Measurements from ENCODE around the gene PTF1A. TPM values are rescaled to one million over a fixed set of nuclear protein-coding genes. Genes with fewer than 3 reads are reported as not detected.

Gene PTF1A
- total RNA-seq, 1 experiment from 2014 or later: not detected

- Mint-ChIP-seq H3K36me3 (no peaks in the 10 kb centered on the region), H3K4me3 (no peak overlapping the region), H3K27ac (no peak overlapping the region), H3K9me3 (no peaks in the 10 kb centered on the region), H3K27me3 (ENCODE audit: low read depth) (peaks cover 98% of the 10 kb centered on the region), H3K4me1 (peaks cover 53% of the 10 kb centered on the region)
- ATAC-seq: no peak
- ChIA-PET POLR2A (no interaction called here), CTCF (no interaction called here)
- no peak for DNase-seq (ENCODE audit: low spot score)
- TF ChIP-seq ERG (CRISPR knock-in tag; IDR thresholded peaks at IDR 0.05) (no peak), FOXP1 (CRISPR knock-in tag; IDR thresholded peaks at IDR 0.05; ENCODE audit: borderline replicate concordance) (no peak), SMAD3 (CRISPR knock-in tag; IDR thresholded peaks at IDR 0.05; ENCODE audit: borderline replicate concordance) (no peak), TEAD1 (CRISPR knock-in tag; IDR thresholded peaks at IDR 0.05) (no peak), GABPB1 (CRISPR knock-in tag; IDR thresholded peaks at IDR 0.05) (no peak), PREB (CRISPR knock-in tag; IDR thresholded peaks at IDR 0.05; ENCODE audit: borderline replicate concordance) (no peak), E2F4 (CRISPR knock-in tag; IDR thresholded peaks at IDR 0.05; ENCODE audit: borderline replicate concordance, low read depth) (no peak), TP53 (CRISPR knock-in tag; IDR thresholded peaks at IDR 0.05) (no peak), ZMAT4 (CRISPR knock-in tag; IDR thresholded peaks at IDR 0.05) (no peak), SP1 (CRISPR knock-in tag; conservative IDR thresholded peaks at IDR 0.05) (no peak), ZBTB43 (CRISPR knock-in tag; IDR thresholded peaks at IDR 0.05) (no peak)
- TF ChIP-seq, protein P1, sequence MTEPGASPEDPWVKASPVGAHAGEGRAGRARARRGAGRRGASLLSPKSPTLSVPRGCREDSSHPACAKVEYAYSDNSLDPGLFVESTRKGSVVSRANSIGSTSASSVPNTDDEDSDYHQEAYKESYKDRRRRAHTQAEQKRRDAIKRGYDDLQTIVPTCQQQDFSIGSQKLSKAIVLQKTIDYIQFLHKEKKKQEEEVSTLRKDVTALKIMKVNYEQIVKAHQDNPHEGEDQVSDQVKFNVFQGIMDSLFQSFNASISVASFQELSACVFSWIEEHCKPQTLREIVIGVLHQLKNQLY (CRISPR knock-in tag; IDR thresholded peaks at IDR 0.05): no peak
- TF ChIP-seq, protein P2, sequence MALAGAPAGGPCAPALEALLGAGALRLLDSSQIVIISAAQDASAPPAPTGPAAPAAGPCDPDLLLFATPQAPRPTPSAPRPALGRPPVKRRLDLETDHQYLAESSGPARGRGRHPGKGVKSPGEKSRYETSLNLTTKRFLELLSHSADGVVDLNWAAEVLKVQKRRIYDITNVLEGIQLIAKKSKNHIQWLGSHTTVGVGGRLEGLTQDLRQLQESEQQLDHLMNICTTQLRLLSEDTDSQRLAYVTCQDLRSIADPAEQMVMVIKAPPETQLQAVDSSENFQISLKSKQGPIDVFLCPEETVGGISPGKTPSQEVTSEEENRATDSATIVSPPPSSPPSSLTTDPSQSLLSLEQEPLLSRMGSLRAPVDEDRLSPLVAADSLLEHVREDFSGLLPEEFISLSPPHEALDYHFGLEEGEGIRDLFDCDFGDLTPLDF (CRISPR knock-in tag; IDR thresholded peaks at IDR 0.05): no peak
- TF ChIP-seq, protein P3, sequence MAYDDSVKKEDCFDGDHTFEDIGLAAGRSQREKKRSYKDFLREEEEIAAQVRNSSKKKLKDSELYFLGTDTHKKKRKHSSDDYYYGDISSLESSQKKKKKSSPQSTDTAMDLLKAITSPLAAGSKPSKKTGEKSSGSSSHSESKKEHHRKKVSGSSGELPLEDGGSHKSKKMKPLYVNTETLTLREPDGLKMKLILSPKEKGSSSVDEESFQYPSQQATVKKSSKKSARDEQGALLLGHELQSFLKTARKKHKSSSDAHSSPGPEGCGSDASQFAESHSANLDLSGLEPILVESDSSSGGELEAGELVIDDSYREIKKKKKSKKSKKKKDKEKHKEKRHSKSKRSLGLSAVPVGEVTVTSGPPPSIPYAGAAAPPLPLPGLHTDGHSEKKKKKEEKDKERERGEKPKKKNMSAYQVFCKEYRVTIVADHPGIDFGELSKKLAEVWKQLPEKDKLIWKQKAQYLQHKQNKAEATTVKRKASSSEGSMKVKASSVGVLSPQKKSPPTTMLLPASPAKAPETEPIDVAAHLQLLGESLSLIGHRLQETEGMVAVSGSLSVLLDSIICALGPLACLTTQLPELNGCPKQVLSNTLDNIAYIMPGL (CRISPR knock-in tag; IDR thresholded peaks at IDR 0.05): no peak
Measured at GRCh38 chr10:23197416-23197861, 5.3 kb downstream of the PTF1A start.

DNA sequence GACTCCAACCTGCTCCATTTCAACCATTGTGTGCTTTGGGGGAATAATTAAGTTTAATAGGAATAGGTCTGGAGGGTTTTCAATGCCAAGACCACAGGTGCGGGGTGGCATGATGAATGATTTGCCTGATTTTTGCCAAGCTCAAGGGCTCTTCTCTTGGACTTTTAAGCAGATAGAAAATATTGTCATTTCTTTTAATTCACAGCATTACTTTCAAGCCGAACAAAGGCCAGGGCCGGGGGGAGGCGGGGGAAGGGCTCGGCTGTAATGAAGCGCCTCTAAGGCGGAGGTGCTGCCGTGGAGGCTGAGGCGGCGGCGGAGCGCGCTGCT, 6.5 kb downstream of the PTF1A start:
- peaks cover 100% of the 10 kb centered on the region for H3K27me3 Mint-ChIP-seq (ENCODE audit: low read depth)
- ChIA-PET POLR2A (no interaction called here), CTCF (no interaction called here)
- H3K36me3 Mint-ChIP-seq: no peaks in the 10 kb centered on the region
- peaks cover 51% of the 10 kb centered on the region for H3K4me1 Mint-ChIP-seq
- DNase-seq (ENCODE audit: low spot score): no peak
- peak; percentile 36 for ATAC-seq
- peak overlapping the region; percentile 61 for H3K4me3 Mint-ChIP-seq
- H3K9me3 Mint-ChIP-seq: no peaks in the 10 kb centered on the region
- no peak overlapping the region for H3K27ac Mint-ChIP-seq
- no peak for TF ChIP-seq NFYB (CRISPR knock-in tag; conservative IDR thresholded peaks at IDR 0.05; ENCODE audit: low read depth)
- TF ChIP-seq CDX4 (CRISPR knock-in tag; IDR thresholded peaks at IDR 0.05; ENCODE audit: borderline replicate concordance): no peak
- TF ChIP-seq, protein P4, sequence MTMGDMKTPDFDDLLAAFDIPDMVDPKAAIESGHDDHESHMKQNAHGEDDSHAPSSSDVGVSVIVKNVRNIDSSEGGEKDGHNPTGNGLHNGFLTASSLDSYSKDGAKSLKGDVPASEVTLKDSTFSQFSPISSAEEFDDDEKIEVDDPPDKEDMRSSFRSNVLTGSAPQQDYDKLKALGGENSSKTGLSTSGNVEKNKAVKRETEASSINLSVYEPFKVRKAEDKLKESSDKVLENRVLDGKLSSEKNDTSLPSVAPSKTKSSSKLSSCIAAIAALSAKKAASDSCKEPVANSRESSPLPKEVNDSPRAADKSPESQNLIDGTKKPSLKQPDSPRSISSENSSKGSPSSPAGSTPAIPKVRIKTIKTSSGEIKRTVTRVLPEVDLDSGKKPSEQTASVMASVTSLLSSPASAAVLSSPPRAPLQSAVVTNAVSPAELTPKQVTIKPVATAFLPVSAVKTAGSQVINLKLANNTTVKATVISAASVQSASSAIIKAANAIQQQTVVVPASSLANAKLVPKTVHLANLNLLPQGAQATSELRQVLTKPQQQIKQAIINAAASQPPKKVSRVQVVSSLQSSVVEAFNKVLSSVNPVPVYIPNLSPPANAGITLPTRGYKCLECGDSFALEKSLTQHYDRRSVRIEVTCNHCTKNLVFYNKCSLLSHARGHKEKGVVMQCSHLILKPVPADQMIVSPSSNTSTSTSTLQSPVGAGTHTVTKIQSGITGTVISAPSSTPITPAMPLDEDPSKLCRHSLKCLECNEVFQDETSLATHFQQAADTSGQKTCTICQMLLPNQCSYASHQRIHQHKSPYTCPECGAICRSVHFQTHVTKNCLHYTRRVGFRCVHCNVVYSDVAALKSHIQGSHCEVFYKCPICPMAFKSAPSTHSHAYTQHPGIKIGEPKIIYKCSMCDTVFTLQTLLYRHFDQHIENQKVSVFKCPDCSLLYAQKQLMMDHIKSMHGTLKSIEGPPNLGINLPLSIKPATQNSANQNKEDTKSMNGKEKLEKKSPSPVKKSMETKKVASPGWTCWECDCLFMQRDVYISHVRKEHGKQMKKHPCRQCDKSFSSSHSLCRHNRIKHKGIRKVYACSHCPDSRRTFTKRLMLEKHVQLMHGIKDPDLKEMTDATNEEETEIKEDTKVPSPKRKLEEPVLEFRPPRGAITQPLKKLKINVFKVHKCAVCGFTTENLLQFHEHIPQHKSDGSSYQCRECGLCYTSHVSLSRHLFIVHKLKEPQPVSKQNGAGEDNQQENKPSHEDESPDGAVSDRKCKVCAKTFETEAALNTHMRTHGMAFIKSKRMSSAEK (CRISPR knock-in tag; IDR thresholded peaks at IDR 0.05; ENCODE audit: borderline replicate concordance): no peak
- TF ChIP-seq SOX15 (CRISPR knock-in tag; IDR thresholded peaks at IDR 0.05): no peak
- no peak for TF ChIP-seq ESRRA (CRISPR knock-in tag; IDR thresholded peaks at IDR 0.05; ENCODE audit: borderline replicate concordance)
- TF ChIP-seq SP1 (CRISPR knock-in tag; conservative IDR thresholded peaks at IDR 0.05): no peak

All from WTC11 (cell line).